HAP-1 (cell line): ENCODE data around the gene CD46.
"Not testable (repeated sequence)": the region's sequence is repeated elsewhere in the genome, so short reads cannot be mapped to it uniquely, and the experiment has no call there.

Experiments used
- DNase-seq, 2 experiments: peaks; one replicate each; pipeline ENCODE4 v3.0.0-alpha.2; 2016 to 2020; ENCODE audit warnings: low spot score in 2 of 2
- H3K27me3 ChIP-seq: fragments of 250-450 bp; sonication (Bioruptor Pico); 2 replicates; pipeline ENCODE4 v1.5.1; 2020; ENCODE audit warnings: low read depth, mild to moderate bottlenecking, moderate library complexity
- H3K36me3 ChIP-seq: fragments of 250-450 bp; sonication (Bioruptor Pico); replicated peaks from 2 replicates; pipeline ENCODE4 v1.5.1; 2020; ENCODE audit warnings: mild to moderate bottlenecking
- H3K4me1 ChIP-seq: fragments of 250-450 bp; sonication (Bioruptor Pico); 2 replicates; pipeline ENCODE4 v1.5.1; 2020; ENCODE audit warnings: mild to moderate bottlenecking
- H3K4me3 ChIP-seq: fragments of 250-450 bp; sonication (Bioruptor Pico); 2 replicates; pipeline ENCODE4 v1.5.1; 2020; ENCODE audit warnings: mild to moderate bottlenecking, moderate library complexity
- H3K9me3 ChIP-seq: fragments of 250-450 bp; sonication (Bioruptor Pico); 2 replicates; pipeline ENCODE4 v1.5.1; 2020; ENCODE audit warnings: mild to moderate bottlenecking, moderate library complexity
- in situ Hi-C: fragments of 300-500 bp; cut with MboI; formaldehyde crosslinking; loops from 3 replicates; pipeline ENCODE4 v1.14.3; 2020; ENCODE audit warnings: low sequenced_read_pairs, inconsistent platforms, mixed read lengths

Gene CD46

DNA sequence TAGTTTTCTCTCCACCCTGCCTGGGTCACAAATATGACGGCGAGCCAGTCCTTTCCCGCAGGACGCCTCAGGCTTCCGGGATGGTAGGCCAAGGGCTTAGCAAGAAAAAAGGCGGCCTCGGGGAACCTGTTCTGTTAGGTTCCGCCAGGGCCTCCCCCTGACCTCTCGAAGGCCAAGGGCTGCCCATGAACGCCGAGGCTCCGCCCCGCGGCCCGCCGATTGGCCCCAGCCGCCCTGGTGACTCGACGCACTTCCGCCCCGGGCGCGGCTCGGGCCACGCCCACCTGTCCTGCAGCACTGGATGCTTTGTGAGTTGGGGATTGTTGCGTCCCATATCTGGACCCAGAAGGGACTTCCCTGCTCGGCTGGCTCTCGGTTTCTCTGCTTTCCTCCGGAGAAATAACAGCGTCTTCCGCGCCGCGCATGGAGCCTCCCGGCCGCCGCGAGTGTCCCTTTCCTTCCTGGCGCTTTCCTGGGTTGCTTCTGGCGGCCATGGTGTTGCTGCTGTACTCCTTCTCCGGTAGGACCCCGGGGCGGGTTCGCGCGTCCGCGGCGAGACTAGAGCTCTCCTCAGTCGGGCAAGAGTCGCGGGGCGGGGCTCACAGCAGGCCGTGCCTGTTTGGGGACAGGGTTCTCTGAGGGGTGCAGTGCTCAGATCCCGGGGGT is at the start of gene CD46:
TSS of gene CD46 (plus strand) at position 265 of the 666 bp plus-strand sequence. CDS start at position 424, 159 bp downstream.
- DNase-seq = peak; percentile 89 to 97
- peaks cover 40% of the 10 kb centered on the region for H3K4me1 ChIP-seq
- H3K36me3 ChIP-seq = no peaks in the 10 kb centered on the region
- H3K27me3 ChIP-seq = no peaks in the 10 kb centered on the region
- in situ Hi-C loops = no loop called here
- peak within 1 kb of the TSS; percentile 79 for H3K4me3 ChIP-seq
- no peaks in the 10 kb centered on the region for H3K9me3 ChIP-seq

DNA sequence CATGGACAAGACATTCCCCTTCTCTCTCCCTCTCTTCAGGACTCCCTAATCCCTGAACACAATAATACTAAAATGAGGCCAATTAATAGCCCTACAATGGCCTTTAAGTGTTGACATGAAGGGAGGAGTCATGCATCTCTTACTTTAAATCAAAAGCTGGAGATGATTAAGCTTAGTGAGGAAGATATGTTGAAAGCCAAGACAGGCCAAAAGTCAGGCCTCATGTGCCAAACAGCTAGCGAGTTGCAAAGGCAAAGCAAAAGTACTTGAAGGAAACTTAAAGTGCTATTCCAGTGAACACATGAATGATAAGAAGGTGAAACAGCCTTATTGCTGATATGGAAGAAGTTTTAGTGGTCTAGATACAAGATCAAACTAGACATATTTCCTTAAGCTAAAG is 49.5 kb upstream of the CD46 start:
- no peak overlapping the region for H3K4me3 ChIP-seq
- no peaks in the 10 kb centered on the region for H3K4me1 ChIP-seq
- in situ Hi-C loops = no loop called here
- H3K9me3 ChIP-seq = no peaks in the 10 kb centered on the region
- no peak for DNase-seq
- peaks cover 3% of the 10 kb centered on the region; the same call in 1 of the 2 replicates for H3K27me3 ChIP-seq
- no peaks in the 10 kb centered on the region for H3K36me3 ChIP-seq

DNA sequence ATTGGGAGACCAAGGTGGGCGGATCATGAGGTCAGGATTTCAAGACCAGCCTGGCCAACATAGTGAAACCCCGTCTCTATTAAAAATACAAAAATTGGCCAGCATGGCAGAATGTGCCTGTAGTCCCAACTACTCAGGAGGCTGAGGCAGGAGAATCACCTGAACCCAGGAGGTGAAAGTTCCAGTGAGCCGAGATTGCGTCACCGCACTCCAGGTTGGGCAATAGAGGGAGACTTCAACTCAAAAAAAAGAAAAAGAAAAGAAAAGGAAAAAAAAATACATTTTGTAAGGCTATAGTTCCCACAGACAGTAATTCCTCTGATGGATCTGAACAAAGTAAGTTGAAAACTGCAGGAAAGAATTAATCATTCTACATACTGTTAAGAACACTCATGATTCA is 48.1 kb upstream of the CD46 start:
- no peak overlapping the region for H3K4me3 ChIP-seq
- in situ Hi-C loops = no loop called here
- no peaks in the 10 kb centered on the region for H3K4me1 ChIP-seq
- H3K9me3 ChIP-seq = no peaks in the 10 kb centered on the region
- peaks cover 3% of the 10 kb centered on the region for H3K27me3 ChIP-seq
- no peak for DNase-seq
- no peaks in the 10 kb centered on the region for H3K36me3 ChIP-seq

GRCh38 chr1:207708004-207708403 is 43.9 kb upstream of the CD46 start:
- DNase-seq, H3K4me3 ChIP-seq, H3K36me3 ChIP-seq, in situ Hi-C loops, H3K27me3 ChIP-seq, H3K4me1 ChIP-seq, H3K9me3 ChIP-seq: not testable (repeated sequence)

DNA sequence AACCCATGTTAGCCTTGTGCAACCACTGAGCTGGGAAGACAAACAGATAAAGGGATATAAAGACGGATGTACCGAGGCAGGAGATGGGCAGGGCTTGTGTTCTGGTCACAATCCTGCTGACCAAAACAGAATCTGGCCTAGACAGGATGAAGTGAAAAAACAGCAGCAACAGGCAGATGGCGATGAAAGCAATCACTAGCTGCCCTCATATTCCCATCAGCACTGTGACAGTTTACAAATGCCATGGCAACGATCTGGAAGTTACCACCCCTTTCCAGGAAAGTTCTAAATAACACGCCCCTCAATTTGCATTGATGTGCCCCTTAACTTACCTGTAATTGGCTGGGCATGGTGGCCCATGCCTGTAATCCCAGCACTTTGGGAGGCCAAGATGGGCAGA is 40.6 kb upstream of the CD46 start:
- DNase-seq = no peak

DNA sequence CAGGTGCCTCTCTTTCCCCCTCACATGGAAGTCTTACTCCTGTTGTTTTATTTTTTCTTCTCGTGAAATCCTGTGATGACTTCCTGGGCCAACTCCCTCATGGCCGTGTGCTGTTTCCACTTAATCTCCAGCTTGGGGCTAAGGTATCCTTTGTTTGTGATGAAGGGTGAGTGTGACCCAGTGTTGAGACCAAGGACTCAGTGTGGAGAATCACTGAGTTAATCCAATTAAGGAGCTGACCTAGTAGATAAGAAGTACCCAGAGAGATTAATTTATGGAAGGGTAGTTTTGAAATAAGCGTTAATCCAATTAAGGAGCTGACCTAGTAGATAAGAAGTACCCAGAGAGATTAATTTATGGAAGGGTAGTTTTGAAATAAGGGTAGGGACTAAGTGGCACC is 39.2 kb upstream of the CD46 start:
- H3K36me3 ChIP-seq, DNase-seq, H3K9me3 ChIP-seq, H3K27me3 ChIP-seq, H3K4me1 ChIP-seq, H3K4me3 ChIP-seq, in situ Hi-C loops: not testable (repeated sequence)

More for the DNA sequence above, 40.6 kb upstream of the CD46 start:
- no peaks in the 10 kb centered on the region for H3K4me1 ChIP-seq
- H3K36me3 ChIP-seq = no peaks in the 10 kb centered on the region
- H3K27me3 ChIP-seq = no peaks in the 10 kb centered on the region; the same call in 1 of the 2 replicates
- in situ Hi-C loops = no loop called here
- no peak overlapping the region for H3K4me3 ChIP-seq
- no peaks in the 10 kb centered on the region for H3K9me3 ChIP-seq

DNA sequence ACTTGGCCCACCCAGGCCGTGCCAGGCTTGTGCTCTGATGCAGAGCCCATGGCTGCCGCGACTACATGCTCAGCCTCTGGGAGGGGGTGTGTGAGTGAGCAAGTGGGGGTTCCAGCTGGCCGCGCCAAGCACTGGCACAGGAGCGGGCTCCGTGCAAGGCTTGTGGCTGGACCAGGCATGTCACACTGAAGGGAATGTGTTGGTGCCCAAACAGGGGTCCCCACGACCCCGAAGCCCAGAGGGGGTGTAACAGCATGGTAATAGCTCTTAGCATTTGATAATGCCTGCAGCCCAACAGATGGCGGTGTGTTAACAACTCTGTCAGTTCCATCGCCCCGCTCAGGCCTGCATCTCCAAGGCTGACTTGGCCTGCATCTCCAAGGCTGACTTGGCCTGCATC is 38.3 kb upstream of the CD46 start:
- in situ Hi-C loops = no loop called here
- DNase-seq = no peak
- Histone ChIP-seq H3K4me1 (no peaks in the 10 kb centered on the region), H3K9me3 (no peaks in the 10 kb centered on the region), H3K4me3 (no peak overlapping the region), H3K36me3 (no peaks in the 10 kb centered on the region), H3K27me3 (no peaks in the 10 kb centered on the region)

GRCh38 chr1:207719234-207719633 is 32.6 kb upstream of the CD46 start:
- H3K36me3 ChIP-seq = no peaks in the 10 kb centered on the region
- no peaks in the 10 kb centered on the region for H3K4me1 ChIP-seq
- no peaks in the 10 kb centered on the region for H3K27me3 ChIP-seq
- H3K9me3 ChIP-seq = no peaks in the 10 kb centered on the region; the same call in 1 of the 2 replicates
- DNase-seq = no peak
- in situ Hi-C loops = no loop called here
- H3K4me3 ChIP-seq = no peak overlapping the region

DNA sequence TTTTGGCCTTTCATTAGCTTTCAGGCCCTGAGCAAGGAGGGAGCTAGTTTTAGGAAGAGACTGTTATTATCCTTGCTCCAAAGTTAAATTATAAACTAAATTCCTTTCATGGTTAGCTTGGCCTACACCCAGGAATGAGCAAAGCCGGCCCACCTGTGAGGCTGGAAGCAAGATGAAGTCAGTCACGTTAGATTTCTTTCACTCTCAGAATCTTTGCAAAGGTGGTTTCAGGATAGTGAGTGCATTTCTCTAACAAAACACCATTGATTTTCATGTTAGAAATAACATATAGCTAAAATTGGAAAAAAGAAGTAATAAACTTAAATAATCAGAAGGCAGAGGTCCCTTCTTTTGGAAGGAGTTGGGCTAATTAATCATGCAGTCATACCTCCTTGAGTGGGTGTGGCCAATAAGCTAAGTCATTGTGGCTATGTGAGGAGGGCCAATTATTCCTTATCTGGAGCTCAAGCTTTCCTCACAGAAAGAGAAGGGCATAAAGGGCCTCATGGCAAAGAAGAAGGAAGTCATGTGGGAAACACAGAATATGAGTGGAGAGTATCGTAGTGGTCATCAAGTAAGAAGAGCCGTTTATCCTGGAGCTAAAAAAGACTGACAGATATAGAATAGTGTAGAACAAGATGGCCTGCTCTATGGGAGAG is 23.5 kb upstream of the CD46 start:
- H3K27me3 ChIP-seq, H3K4me3 ChIP-seq, H3K36me3 ChIP-seq, in situ Hi-C loops, DNase-seq, H3K9me3 ChIP-seq, H3K4me1 ChIP-seq: not testable (repeated sequence)

GRCh38 chr1:207737503-207738157 is 14.2 kb upstream of the CD46 start:
- H3K4me1 ChIP-seq, in situ Hi-C loops, DNase-seq, H3K4me3 ChIP-seq, H3K9me3 ChIP-seq, H3K27me3 ChIP-seq, H3K36me3 ChIP-seq: not testable (repeated sequence)

- H3K9me3 ChIP-seq, H3K4me1 ChIP-seq, DNase-seq, in situ Hi-C loops, H3K36me3 ChIP-seq, H3K4me3 ChIP-seq, H3K27me3 ChIP-seq: not testable (repeated sequence)
These were observed 13.6 kb upstream of the CD46 start for GRCh38 chr1:207738158-207738659.

DNA sequence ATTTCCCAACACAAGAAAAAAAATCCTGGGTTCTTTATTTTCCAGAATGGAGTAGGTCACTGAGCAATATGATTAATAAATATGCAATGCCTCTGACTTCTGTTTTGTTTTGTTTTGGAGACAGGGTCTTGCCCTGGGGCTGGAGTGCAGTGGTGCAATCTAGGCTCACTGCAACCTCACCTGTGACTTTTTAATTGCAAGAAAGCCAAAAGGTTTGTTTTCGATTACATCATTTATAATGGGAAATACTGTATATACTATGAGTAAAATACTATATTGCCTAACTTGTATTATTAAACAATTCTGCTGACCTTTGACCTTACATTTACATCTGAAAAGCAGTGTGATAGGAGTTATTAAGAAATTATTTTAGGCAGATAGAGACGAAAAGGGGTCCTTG is 11.6 kb upstream of the CD46 start:
- in situ Hi-C loops = no loop called here
- H3K4me3 ChIP-seq = no peak overlapping the region
- no peaks in the 10 kb centered on the region for H3K9me3 ChIP-seq
- no peaks in the 10 kb centered on the region for H3K36me3 ChIP-seq
- no peaks in the 10 kb centered on the region for H3K27me3 ChIP-seq
- DNase-seq = no peak
- H3K4me1 ChIP-seq = no peaks in the 10 kb centered on the region

DNA sequence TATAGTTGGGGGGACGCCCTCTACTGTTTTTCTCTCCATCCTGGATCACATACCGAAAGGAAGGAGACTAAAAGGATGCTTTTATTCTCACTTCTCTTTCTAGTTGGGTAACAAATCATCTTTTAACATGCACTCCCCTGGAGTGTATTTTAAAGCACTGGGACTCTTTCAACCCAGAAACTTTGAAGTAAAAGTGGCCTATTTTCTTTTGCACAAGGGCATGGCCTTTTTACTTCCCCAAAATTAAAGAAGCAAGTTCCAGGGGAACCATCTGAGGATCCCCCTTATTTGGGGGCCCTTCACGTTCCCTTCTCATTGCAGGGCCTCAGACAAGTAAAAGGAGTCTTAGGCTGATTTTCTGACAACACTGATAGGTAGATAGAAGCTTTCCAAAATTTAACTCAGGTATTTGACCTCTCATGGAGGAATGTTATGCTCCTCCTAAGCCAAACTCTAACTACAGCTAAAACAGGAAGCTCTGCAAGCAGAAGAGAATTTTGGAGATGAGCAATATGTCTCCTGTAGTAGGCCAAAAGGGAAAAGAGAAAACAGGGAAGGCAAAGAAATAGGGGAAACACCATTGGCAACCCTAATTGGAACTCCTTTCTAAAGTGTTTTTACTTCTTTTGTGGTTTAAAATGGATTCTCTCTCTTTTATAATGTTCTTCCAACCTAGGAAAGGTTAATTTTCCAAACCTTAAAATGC is 8.9 kb upstream of the CD46 start:
- Histone ChIP-seq H3K27me3 (no peaks in the 10 kb centered on the region), H3K4me3 (no peak overlapping the region), H3K36me3 (no peaks in the 10 kb centered on the region), H3K9me3 (no peaks in the 10 kb centered on the region), H3K4me1 (peaks cover under 1% of the 10 kb centered on the region; the same call in 1 of the 2 replicates)
- in situ Hi-C loops = no loop called here
- no peak for DNase-seq
